PFSK-1 (cell line): Measurements from ENCODE around the gene GALNTL6.

ENCODE experiments used
- POLR2AphosphoS5 ChIP-seq: IDR thresholded peaks from 2 replicates; pipeline ENCODE4 v1.6.1; 2012; ENCODE audit warnings: low read depth, mild to moderate bottlenecking, control low read depth, low read length, moderate library complexity
- REST ChIP-seq, 2 experiments: IDR thresholded peaks; 2 replicates each; pipeline versions ENCODE4 v1.6.1 to v1.8.0; 2011 to 2012; ENCODE audit warnings: low read depth in 2 of 2, low read length in 2 of 2, control low read depth in 1 of 2, inconsistent platforms in 1 of 2, mild to moderate bottlenecking in 1 of 2, moderate library complexity in 1 of 2; ENCODE audit not compliant: insufficient read depth in 1 of 2
- SIN3A ChIP-seq: IDR thresholded peaks from 2 replicates; pipeline ENCODE4 v1.6.1; 2012; ENCODE audit warnings: mild to moderate bottlenecking, low read length, moderate library complexity, borderline replicate concordance; ENCODE audit not compliant: insufficient read depth
- TAF1 ChIP-seq: IDR thresholded peaks from 2 replicates; pipeline ENCODE4 v1.6.1; 2012; ENCODE audit warnings: low read length, control low read depth, borderline replicate concordance; ENCODE audit not compliant: insufficient read depth

GRCh38 chr4:172865103-172865502, 1051.9 kb downstream of the GALNTL6 start:
- TF ChIP-seq POLR2AphosphoS5 (no peak), SIN3A (no peak), REST (IDR thresholded peaks at IDR 0.05; ENCODE audit: insufficient read depth in 1 of 2, low read depth in 2 of 2, low read length in 2 of 2) (no peak), TAF1 (no peak)
